H9 (cell line): Measurements from ENCODE around the gene RABGAP1L. TPM values are rescaled to one million over a fixed set of nuclear protein-coding genes. Genes with fewer than 3 reads are reported as not detected.

Source experiments
- DNase-seq: peaks from one replicate; pipeline ENCODE4 v3.0.0-alpha.2; 2017
- H2AFZ ChIP-seq: one replicate; pipeline ENCODE4 v1.6.1; 2013; ENCODE audit warnings: mild to moderate bottlenecking, low read length, control low read depth, moderate library complexity
- H2AK5ac ChIP-seq: 2 replicates; pipeline ENCODE4 v1.6.1; 2013; ENCODE audit warnings: low read length, control low read depth, mixed read lengths; ENCODE audit not compliant: insufficient read length
- H2BK120ac ChIP-seq: one replicate; pipeline ENCODE4 v1.6.1; 2013; ENCODE audit warnings: low read depth, mild to moderate bottlenecking, low read length, control low read depth, inconsistent platforms; ENCODE audit not compliant: poor library complexity, severe bottlenecking
- H2BK12ac ChIP-seq: 2 replicates; pipeline ENCODE4 v1.6.1; 2013; ENCODE audit warnings: low read length, control low read depth, mixed read lengths, low read depth; ENCODE audit not compliant: insufficient read length
- H2BK15ac ChIP-seq: 2 replicates; pipeline ENCODE4 v1.6.1; 2013; ENCODE audit warnings: low read depth, low read length, control low read depth
- H2BK20ac ChIP-seq: one replicate; pipeline ENCODE4 v1.6.1; 2013; ENCODE audit warnings: low read depth, mild to moderate bottlenecking, low read length, control low read depth, inconsistent platforms; ENCODE audit not compliant: poor library complexity, severe bottlenecking
- H2BK5ac ChIP-seq: 2 replicates; pipeline ENCODE4 v1.6.1; 2013; ENCODE audit warnings: low read length, control low read depth, mixed read lengths; ENCODE audit not compliant: insufficient read length
- H3K14ac ChIP-seq: 2 replicates; pipeline ENCODE4 v1.6.1; 2013; ENCODE audit warnings: low read length, control low read depth; ENCODE audit not compliant: insufficient read depth
- H3K18ac ChIP-seq: 2 replicates; pipeline ENCODE4 v1.6.1; 2013; ENCODE audit warnings: low read depth, mild to moderate bottlenecking, mixed read lengths, low read length, control low read depth; ENCODE audit not compliant: insufficient read length
- H3K23ac ChIP-seq: 2 replicates; pipeline ENCODE4 v1.6.1; 2013; ENCODE audit warnings: low read length, control low read depth, mixed read lengths, low read depth; ENCODE audit not compliant: insufficient read length
- H3K23me2 ChIP-seq: 2 replicates; pipeline ENCODE4 v1.6.1; 2013; ENCODE audit warnings: low read depth, mild to moderate bottlenecking, mixed read lengths, low read length, control low read depth; ENCODE audit not compliant: insufficient read length, poor library complexity, severe bottlenecking
- H3K27ac ChIP-seq: 2 replicates; pipeline ENCODE4 v1.5.1; 2013; ENCODE audit warnings: low read length, control low read depth, mixed read lengths, low read depth; ENCODE audit not compliant: insufficient read length
- H3K27me3 ChIP-seq: 2 replicates; pipeline ENCODE4 v1.6.1; 2013; ENCODE audit warnings: low read length, control low read depth, inconsistent platforms; ENCODE audit not compliant: insufficient read depth
- H3K4ac ChIP-seq: 2 replicates; pipeline ENCODE4 v1.6.1; 2013; ENCODE audit warnings: low read depth, mild to moderate bottlenecking, control low read depth, inconsistent platforms, low read length, moderate library complexity
- H3K4me1 ChIP-seq: 2 replicates; pipeline ENCODE4 v1.6.1; 2013; ENCODE audit warnings: low read length, control low read depth, inconsistent platforms; ENCODE audit not compliant: insufficient read depth
- H3K4me2 ChIP-seq: 2 replicates; pipeline ENCODE4 v1.6.1; 2013; ENCODE audit warnings: low read length, control low read depth, mixed read lengths; ENCODE audit not compliant: insufficient read length, insufficient read depth
- H3K56ac ChIP-seq: 2 replicates; pipeline ENCODE4 v1.6.1; 2013; ENCODE audit warnings: low read depth, mild to moderate bottlenecking, mixed read lengths, low read length, control low read depth; ENCODE audit not compliant: insufficient read length
- H3K79me1 ChIP-seq: 2 replicates; pipeline ENCODE4 v1.6.1; 2013; ENCODE audit warnings: low read depth, mild to moderate bottlenecking, moderate library complexity, low read length, control low read depth, inconsistent platforms; ENCODE audit not compliant: insufficient read depth, poor library complexity, severe bottlenecking
- H3K79me2 ChIP-seq: 2 replicates; pipeline ENCODE4 v1.6.1; 2013; ENCODE audit warnings: low read length, control low read depth, inconsistent platforms; ENCODE audit not compliant: insufficient read depth
- H3K9ac ChIP-seq: 2 replicates; pipeline ENCODE4 v1.6.1; 2013; ENCODE audit warnings: low read length, control low read depth, mixed read lengths; ENCODE audit not compliant: insufficient read length; ENCODE audit errors: extremely low read depth
- H3K9me3 ChIP-seq: one replicate; pipeline ENCODE4 v1.6.1; 2013; ENCODE audit warnings: low read depth, low read length, inconsistent platforms; ENCODE audit not compliant: control insufficient read depth
- H3T11ph ChIP-seq: one replicate; pipeline ENCODE4 v1.6.1; 2013; ENCODE audit warnings: mild to moderate bottlenecking, low read length, control low read depth, inconsistent platforms
- H4K20me1 ChIP-seq: one replicate; pipeline ENCODE4 v1.6.1; 2013; ENCODE audit not compliant: control insufficient read depth, insufficient read length, insufficient read depth
- H4K5ac ChIP-seq: 2 replicates; pipeline ENCODE4 v1.6.1; 2013; ENCODE audit warnings: low read depth, mild to moderate bottlenecking, mixed read lengths, low read length, control low read depth; ENCODE audit not compliant: insufficient read length
- H4K8ac ChIP-seq: replicated peaks from 2 replicates; pipeline ENCODE4 v1.6.1; 2013; ENCODE audit warnings: low read length, control low read depth, mixed read lengths, low read depth; ENCODE audit not compliant: insufficient read length
- H4K91ac ChIP-seq: 2 replicates; pipeline ENCODE4 v1.6.1; 2013; ENCODE audit warnings: low read depth, mild to moderate bottlenecking, moderate library complexity, mixed read lengths, low read length, control low read depth; ENCODE audit not compliant: insufficient read length
- H3K27ac Mint-ChIP-seq, 3 experiments: 2 replicates in 2 of 3; 3 replicates in 1 of 3; pipeline ENCODE4 v1.8.0; 2020 to 2021; ENCODE audit warnings: mixed read lengths in 3 of 3, mild to moderate bottlenecking in 1 of 3, moderate library complexity in 1 of 3
- H3K27me3 Mint-ChIP-seq: 2 replicates; pipeline ENCODE4 v1.8.0; 2021; ENCODE audit warnings: low read depth, mild to moderate bottlenecking, moderate library complexity, mixed read lengths
- H3K36me3 Mint-ChIP-seq, 3 experiments: 2 replicates in 2 of 3; 3 replicates in 1 of 3; pipeline ENCODE4 v1.8.0; 2020 to 2021; ENCODE audit warnings: low read depth in 3 of 3, mixed read lengths in 3 of 3; ENCODE audit not compliant: insufficient read depth in 1 of 3
- H3K4me1 Mint-ChIP-seq, 2 experiments: 2 replicates each; pipeline ENCODE4 v1.8.0; 2020; ENCODE audit warnings: mixed read lengths in 2 of 2
- H3K4me3 Mint-ChIP-seq, 2 experiments: 2 replicates in 1 of 2; 3 replicates in 1 of 2; pipeline ENCODE4 v1.8.0; 2020 to 2021; ENCODE audit warnings: mild to moderate bottlenecking in 2 of 2, mixed read lengths in 2 of 2, moderate library complexity in 1 of 2
- H3K9me3 Mint-ChIP-seq, 2 experiments: 2 replicates in 1 of 2; 3 replicates in 1 of 2; pipeline ENCODE4 v1.8.0; 2020; ENCODE audit warnings: mild to moderate bottlenecking in 2 of 2, mixed read lengths in 2 of 2, moderate library complexity in 1 of 2
- CTCF ChIP-seq: fragments of 200-600 bp; sonication (generic); conservative IDR thresholded peaks from 3 replicates; pipeline ENCODE4 v1.8.0; 2021; ENCODE audit warnings: antibody characterized with exemption, mild to moderate bottlenecking
- whole genome bisulfite sequencing: extraction: QIAGEN DNeasy Blood & Tissue Kit; methylation state at CpG from one replicate; pipeline ENCODE4 v1.1.7; 2013; ENCODE audit warnings: missing lambda C conversion rate, low lambda C conversion rate, mixed read lengths; ENCODE audit not compliant: insufficient read length; ENCODE audit errors: extremely low coverage; 5-methylcytosine and 5-hydroxymethylcytosine counted together
- total RNA-seq: library from RNA; stranded (reverse); gene quantifications from 2 replicates; pipeline ENCODE4 v1.2.1, GENCODE V29; 2021

RABGAP1L gene
- total RNA-seq, 1 experiment from 2014 or later = 147 TPM

GRCh38 chr1:174720618-174721017, 561.3 kb downstream of the RABGAP1L start:
- no peaks in the 10 kb centered on the region for H3K9me3 ChIP-seq
- H3K18ac ChIP-seq = no peak overlapping the region
- Mint-ChIP-seq H3K27me3 (no peaks in the 10 kb centered on the region), H3K27ac (no peak overlapping the region), H3K9me3 (no peaks in the 10 kb centered on the region; a peak in 2 of 5 replicates), H3K36me3 (no peaks in the 10 kb centered on the region), H3K4me1 (peaks cover 0 to 2% of the 10 kb centered on the region in 2 experiments; a peak in 3 of 4 replicates), H3K4me3 (no peak overlapping the region)
- no peak overlapping the region for H2BK120ac ChIP-seq
- no peak overlapping the region for H2BK20ac ChIP-seq
- no peak overlapping the region for H4K5ac ChIP-seq
- no peak overlapping the region for H3T11ph ChIP-seq
- no CpG with 5 or more reads among the region's 1 CpG for WGBS
- H2BK15ac ChIP-seq = no peak overlapping the region
- no peak overlapping the region for H2BK5ac ChIP-seq
- H3K4me1 ChIP-seq = no peaks in the 10 kb centered on the region
- no peak overlapping the region for H3K9ac ChIP-seq
- no peaks in the 10 kb centered on the region for H3K27me3 ChIP-seq
- no peak overlapping the region for H4K8ac ChIP-seq
- no peaks in the 10 kb centered on the region for H3K23me2 ChIP-seq
- no peak for DNase-seq
- no peak overlapping the region for H4K91ac ChIP-seq
- no peaks in the 10 kb centered on the region for H3K79me2 ChIP-seq
- H3K56ac ChIP-seq = no peak overlapping the region
- no peak overlapping the region for H3K27ac ChIP-seq
- TF ChIP-seq CTCF = no peak
- no peaks in the 10 kb centered on the region for H4K20me1 ChIP-seq
- H3K79me1 ChIP-seq = no peaks in the 10 kb centered on the region
- H2AK5ac ChIP-seq = no peak overlapping the region
- H3K14ac ChIP-seq = no peak overlapping the region
- no peak overlapping the region for H2BK12ac ChIP-seq
- no peak overlapping the region for H3K23ac ChIP-seq
- H2AFZ ChIP-seq = no peak overlapping the region
- no peak overlapping the region for H3K4me2 ChIP-seq
- H3K4ac ChIP-seq = no peak overlapping the region
